HG03103 (cell line): Measurements from ENCODE around the gene SARS2.
"Not testable (repeated sequence)": the region's sequence is repeated elsewhere in the genome, so short reads cannot be mapped to it uniquely, and the experiment has no call there.

Source experiments
- ATAC-seq: cut with Tn5 transposase; IDR thresholded peaks from one replicate; pipeline ENCODE4 v1.9.1; 2021; ENCODE audit warnings: low read depth; ENCODE audit not compliant: unreplicated experiment

SARS2 gene

GRCh38 chr19:38929929-38930775, at the start of gene SARS2:
Gene SARS2 (minus strand): TSS chr19:38930763. CDS start chr19:38930736, 27 bp downstream.
- peak; percentile 51 for ATAC-seq

GRCh38 chr19:38979812-38980211, 49.2 kb upstream of the SARS2 start:
- no peak for ATAC-seq

DNA sequence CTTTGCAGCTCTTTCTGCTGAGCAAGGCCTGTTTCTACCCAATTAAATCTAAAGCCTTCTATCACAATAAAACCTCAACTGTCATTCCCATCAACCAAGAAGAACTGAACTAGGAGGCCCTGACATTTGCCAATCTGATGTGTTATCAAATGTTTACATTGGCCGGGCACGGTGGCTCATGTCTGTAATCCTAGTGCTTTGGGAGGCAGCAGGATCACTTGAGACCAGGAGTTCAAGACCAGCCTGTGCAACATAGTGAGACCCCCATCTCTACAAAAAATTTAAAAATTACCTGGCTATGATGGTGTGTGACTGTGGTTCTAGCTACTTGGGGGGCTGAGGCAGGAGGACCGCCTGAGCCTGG, 47.7 kb upstream of the SARS2 start:
- ATAC-seq = no peak

DNA sequence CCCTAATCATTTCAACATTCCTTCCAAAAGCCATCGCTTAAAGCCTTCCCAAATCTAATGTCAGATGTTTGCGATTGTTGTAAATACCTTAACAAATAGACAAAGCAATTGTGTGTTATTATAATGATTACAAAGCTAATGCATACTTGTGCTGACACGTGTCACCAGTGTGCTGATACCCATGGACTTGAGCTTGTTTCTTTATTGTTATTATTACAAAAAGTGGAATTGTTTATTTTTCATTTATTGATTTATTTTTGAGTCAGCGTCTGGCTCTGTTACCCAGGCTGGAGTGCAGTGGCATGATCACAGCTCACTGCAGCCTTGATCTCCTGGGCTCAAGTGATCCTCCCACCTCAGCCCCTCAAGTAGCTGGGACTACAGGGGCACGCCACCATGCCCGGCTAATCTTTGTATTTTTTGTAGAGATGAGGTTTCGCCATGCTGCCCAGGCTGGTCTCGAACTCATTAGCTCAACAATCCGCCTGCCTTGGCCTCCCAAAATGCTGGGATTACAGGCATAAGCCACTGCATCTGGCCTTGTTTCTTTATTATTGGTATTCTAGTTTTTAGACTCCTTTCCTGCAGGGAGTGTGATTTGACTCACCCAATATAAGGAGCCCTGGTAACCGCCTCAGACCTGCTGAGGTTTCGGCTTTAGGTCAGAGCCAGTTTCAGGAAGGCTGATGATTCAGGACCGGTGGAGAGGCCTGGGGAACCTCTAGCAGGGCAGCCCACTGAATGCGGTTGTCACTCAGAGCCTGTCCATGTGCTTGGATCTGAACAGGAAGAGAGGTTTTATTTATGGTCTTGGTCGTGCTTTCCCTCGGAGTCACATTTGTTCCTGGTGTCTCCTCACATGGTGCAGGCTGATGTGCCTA, 47.1 kb upstream of the SARS2 start:
- ATAC-seq = peak; percentile 61

- no peak for ATAC-seq
These were observed 45.3 kb upstream of the SARS2 start for GRCh38 chr19:38975861-38976271.

DNA sequence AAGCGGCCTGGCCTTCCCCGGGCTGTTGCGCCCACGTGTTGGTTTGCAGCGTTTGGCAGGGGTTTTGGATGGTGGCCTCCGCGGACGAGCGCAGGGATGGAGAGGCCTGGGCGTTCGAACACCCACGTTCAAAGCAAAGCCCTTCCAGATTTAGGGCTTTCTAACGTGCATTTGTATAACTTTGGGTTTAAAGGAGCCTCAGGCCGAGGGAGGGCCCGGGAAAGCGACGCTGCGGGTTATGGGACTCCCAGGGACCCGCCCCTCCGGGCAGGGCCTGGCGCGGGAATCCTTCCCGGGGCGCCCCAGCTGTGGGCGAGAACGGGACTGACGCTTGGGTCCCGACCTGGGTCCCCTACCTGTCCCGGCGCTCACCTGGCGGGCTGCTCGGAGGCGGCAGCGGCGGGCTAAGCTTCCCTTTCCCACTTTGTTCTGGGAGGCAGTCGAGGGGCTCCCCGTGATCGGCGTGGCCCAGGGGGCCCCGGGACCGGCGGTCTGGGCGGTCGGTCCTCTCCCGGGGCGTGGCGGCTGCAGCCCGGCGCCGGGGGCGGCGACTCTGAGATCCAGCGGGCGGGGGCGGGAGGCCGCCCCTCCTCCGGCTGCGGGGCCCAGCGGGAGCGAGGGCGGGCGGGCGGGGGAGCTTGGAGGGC, 44.8 kb upstream of the SARS2 start, which contains the start of gene FBXO17:
FBXO17 (minus strand) TSS at position 529 of the 647 bp plus-strand sequence. CDS start 25,423 bp downstream, outside the sequence.
- ATAC-seq = no peak

DNA sequence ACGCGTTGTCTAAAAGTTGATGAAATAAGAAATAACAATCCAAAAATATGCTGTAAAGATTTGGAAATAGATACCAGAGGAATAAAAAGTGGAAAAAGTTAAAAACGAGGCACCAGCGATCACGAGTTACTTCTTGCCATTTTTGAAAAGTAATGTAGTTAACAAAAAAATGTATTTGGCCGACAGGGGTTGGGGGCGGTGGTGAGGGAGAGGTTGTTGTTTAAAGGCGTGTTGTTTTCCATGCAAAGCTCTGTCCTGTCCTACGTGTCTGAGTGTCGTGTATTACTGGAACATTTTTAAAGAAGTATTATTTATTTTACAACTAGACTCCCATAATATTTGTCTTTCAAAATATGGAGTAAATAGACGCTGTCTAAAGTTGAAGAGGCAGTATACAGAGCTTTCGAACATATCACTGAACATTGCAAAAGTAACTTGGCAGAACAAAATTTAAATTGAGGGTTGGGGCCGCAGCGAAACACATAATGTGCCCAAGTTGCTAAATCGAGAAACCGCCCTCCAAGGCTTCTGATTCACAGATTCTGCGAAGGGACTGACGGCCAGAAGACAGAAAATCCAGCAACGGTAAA, 44.2 kb upstream of the SARS2 start:
- ATAC-seq = no peak

DNA sequence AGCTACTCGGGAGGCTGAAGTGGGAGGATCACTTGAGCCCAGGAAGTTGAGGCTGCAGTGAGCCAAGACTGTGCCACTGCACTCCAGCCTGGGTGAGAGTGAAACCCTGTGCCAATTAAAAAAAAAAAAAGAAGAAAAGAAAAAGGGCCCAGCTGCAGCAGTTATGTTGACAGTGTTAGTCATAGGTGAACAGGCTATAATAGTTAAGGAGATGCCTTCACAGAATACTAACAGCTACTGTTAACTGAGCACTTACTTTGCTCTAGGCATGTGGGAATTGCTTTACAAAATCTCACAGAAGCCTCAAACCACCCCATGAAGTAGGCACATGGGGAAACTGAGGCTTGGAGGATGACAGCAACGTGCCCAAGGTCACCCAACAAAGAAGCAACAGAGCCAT, 41.1 kb upstream of the SARS2 start:
- ATAC-seq = no peak

DNA sequence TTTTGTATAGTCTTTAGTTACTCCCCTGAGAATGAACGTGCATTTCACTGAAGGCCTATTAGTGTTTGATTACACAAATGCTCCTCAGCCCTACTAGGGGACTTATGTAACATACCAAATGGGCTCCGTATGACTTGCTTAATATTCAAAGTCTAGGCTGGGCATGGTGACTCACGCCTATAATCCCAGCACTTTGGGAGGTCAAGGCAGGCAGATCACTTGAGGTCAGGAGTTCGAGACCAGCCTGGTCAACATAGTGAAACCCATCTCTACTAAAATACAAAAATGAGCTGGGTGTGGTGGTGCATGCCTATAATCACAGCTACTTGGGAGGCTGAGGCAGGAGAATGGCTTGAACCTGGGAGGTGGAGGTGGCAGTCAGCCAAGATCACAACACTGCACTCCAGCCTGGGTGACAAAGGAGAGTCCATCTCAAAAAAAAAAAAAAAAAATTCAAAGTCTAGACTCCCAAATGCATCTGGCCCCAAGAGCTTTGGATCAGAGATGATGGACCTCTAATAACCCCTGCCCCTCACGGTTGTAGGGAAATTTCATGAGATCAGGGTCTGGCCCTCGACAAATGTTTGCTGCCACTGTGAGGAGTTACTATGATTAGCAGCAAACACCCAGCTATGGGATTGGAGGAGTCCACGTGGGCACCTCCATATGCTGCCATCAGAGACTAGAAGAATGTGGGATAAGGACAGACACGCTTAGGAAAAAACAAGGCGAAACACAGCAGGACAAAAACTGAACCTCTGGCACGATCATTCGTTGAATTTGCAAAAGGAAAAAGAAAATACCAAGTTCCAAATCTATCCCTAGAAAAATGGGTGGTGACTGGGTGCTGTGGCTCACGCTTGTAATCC, 40.3 kb upstream of the SARS2 start:
- no peak for ATAC-seq

GRCh38 chr19:38966149-38966548, 35.6 kb upstream of the SARS2 start:
- ATAC-seq = not testable (repeated sequence)

GRCh38 chr19:38964738-38965137, 34.2 kb upstream of the SARS2 start:
- ATAC-seq = no peak

GRCh38 chr19:38959618-38960017, 29.1 kb upstream of the SARS2 start:
- no peak for ATAC-seq

GRCh38 chr19:38958301-38958700, 27.7 kb upstream of the SARS2 start:
- ATAC-seq = no peak

DNA sequence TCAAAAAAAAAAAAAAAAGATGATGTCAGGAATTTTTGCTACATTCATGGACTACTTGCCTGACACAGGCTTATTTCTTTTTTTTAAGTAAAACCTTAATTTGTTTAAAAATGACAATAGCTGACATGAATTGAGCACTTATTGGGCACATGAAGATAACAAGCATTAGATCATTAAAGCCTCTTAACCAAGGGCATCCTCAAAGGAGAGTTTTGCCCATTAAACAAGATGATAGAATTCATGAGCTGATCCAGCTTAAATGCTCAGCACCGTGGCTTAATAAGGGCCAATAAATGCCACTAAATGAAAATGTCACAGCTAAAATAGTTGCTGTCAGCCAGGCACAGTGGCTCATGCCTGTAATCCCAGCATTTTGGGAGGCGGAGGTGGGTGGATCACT, 25.7 kb upstream of the SARS2 start:
- ATAC-seq = no peak

- ATAC-seq = no peak
These were observed 23.1 kb upstream of the SARS2 start for GRCh38 chr19:38953677-38954076.

- ATAC-seq = no peak
These were observed 22.0 kb upstream of the SARS2 start for GRCh38 chr19:38952395-38953165.

GRCh38 chr19:38951187-38951586, 20.6 kb upstream of the SARS2 start:
- no peak for ATAC-seq

GRCh38 chr19:38949580-38950367, 19.2 kb upstream of the SARS2 start:
- no peak for ATAC-seq
